NCI-H82 (cell line): ENCODE measurements around the gene ST6GALNAC4.
A peak's percentile ranks its signal among the peaks of the same experiment; 100 is the strongest.
"Not testable (repeated sequence)": the region's sequence is repeated elsewhere in the genome, so short reads cannot be mapped to it uniquely, and the experiment has no call there.

Experiments
- DNase-seq: peaks from one replicate; lab custom pipeline; 2025; lab: John Stamatoyannopoulos, UW

Gene ST6GALNAC4

DNA sequence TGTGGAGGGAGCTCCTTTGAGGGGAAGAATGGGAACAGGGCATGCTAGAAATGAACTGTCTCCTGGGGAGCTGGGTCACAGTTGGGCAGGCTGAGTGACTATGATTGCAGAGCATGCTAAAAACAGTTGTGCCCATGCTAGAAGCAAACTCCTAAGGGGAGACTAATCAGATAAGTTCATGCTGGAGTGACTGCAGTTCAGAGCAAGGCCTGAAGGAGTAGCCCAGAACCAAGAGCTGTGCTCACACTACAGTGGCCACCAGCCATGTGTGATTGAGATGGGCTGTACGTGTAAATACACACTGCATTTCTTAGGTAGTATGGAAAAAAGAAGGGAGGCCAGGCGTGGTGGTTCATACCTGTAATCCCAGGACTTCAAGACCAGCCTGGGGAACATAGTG, 29.0 kb downstream of the ST6GALNAC4 start:
- DNase-seq = peak; percentile 34

DNA sequence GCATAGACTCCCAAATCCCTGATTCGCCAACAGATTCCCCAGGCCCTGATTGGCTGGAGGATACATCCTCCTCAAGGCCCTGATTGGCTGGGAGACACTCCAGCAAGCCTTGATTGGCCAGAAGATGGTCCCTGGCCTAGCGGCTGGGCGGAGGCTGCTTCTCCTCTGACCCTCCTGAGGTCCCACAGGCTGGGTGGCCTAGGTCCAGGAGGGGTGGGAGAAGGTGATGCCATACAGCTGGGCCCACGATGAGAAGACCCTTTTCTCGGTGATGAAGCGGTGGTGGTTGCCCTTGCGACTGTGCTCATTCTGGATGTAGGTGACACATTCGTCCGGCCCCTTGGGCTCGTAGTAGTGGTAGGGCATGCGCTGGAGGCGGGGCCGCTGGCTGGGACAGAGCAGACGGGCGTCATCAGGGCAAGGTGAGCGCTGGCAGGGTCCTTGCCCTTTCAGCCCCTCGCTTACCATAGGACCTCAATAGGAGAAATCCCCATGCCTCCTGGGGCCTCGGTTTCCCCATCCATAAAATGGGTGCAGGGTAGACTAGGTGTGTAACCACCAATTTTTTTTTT, 30.4 kb downstream of the ST6GALNAC4 start:
- DNase-seq = peak; percentile 24

DNA sequence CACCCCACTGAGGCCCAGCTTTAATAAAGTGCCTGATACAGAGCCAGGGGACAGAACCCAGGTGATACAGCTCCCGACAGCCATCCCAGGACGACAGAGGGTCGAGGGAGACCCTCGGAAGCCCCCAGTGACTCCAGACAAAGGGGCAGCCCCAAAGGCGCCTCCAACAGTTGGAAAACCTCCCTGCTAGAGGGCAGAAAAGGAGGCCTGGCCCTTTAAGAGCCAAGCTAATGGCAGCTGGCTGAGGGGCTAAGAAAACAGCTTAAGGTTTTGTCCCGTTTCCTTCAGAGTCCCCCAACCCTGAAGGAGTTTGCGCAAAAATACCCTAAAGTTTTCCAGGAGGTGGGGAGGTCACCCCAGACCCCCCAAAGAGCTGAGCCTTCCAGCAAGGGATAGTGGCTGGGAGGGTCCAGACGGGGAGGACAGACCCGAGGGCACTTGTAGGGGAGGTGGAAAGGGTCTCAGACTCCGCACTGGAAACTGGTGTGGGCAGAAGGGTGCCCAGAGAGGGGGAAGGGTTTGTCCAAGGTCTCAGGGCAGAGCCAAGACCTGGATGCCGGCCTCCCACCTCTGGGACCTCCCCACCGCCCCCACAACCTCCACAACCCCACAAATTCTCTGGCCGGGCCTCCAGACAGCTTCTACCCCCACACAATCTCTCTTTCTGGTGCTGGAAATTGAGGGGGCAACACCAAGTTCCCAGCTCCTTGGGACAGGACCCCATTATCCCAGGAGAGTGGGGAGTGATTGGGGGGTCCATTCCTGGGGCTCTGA, 31.1 kb downstream of the ST6GALNAC4 start:
- peak; percentile 41 for DNase-seq

DNA sequence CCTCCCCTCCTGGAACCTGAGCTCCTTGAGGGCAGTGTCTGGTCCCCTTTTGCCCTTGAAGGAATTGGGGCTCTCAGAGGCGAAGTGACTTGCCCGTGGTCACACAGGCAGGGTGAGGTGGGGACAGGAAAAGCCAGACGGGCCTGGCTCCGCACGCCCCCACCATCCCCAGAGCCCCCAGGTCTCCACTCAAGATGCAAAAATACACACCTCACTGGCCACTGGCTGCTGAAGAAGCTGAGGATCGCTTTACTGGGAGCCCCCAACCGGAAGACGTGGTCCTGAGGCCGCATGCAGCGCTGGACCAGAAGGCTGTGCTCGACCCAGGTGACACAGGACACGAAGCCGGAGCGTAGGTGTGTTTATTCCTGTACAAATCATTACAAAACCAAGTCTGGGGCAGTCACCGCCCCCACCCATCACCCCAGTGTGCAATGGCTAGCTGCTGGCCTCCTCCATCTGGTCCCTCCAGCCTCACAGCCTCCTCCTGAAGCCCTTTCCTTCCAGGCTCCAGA, 31.8 kb downstream of the ST6GALNAC4 start:
- no peak for DNase-seq

- DNase-seq = no peak
Observed at GRCh38 chr9:127884427-127884911, 32.4 kb downstream of the ST6GALNAC4 start.

DNA sequence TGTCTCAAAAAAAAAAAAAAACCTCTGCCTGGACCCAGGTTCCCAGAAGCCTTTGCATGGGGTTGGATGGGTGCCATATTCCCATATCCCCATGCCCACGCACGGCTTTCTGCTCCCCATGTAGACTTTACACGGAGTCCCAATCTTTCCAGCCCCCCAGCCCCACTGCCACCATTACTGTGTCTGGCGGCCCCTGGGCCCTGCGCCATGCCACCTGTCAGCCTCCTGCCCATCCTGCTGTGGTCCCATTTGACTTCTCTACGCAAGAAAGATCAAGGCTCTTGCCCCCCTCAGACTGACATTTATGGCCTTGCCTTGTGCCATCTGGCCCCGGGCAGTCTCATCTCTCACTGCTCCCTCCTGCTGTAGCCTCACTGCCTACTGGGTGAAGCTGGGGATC, 32.9 kb downstream of the ST6GALNAC4 start:
- DNase-seq = no peak

DNA sequence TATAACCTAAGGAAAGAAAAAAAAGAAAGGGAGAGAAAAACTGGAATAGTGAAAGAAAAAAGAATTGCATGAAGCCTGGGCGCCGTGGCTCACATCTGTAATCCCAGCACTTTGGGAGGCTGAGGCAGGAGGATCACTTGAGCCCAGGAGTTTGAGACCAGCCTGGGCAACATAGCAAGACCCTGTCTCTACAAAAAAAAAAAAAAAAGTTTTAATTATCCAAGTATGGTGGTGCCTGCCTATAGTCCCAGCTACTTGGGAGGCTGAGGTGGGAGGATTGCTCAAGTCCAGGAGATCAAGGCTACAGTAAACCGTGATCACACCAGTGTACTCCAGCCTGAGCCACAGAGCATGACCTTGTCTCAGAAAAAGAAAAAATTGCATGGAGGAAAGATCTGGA, 35.1 kb downstream of the ST6GALNAC4 start:
- DNase-seq = not testable (repeated sequence)

DNA sequence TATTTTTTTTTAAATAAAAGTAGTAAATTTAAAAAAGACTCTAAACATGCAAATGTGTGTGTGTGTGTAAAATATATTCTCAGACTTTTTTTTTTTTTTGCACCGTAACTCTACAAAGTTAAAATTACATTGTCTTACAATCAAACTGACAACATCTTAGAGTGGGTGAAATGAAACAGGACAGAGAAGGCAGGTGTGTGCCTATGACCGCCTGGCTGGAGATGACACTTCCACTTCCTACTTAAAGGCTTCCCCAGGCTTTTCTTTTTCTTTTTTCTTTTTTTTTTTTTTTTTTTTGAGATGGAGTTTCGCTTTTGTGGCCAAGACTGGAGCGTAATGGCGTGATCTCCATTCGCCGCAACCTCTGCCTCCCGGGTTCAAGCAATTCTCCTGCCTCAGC, 36.7 kb downstream of the ST6GALNAC4 start:
- no peak for DNase-seq

DNA sequence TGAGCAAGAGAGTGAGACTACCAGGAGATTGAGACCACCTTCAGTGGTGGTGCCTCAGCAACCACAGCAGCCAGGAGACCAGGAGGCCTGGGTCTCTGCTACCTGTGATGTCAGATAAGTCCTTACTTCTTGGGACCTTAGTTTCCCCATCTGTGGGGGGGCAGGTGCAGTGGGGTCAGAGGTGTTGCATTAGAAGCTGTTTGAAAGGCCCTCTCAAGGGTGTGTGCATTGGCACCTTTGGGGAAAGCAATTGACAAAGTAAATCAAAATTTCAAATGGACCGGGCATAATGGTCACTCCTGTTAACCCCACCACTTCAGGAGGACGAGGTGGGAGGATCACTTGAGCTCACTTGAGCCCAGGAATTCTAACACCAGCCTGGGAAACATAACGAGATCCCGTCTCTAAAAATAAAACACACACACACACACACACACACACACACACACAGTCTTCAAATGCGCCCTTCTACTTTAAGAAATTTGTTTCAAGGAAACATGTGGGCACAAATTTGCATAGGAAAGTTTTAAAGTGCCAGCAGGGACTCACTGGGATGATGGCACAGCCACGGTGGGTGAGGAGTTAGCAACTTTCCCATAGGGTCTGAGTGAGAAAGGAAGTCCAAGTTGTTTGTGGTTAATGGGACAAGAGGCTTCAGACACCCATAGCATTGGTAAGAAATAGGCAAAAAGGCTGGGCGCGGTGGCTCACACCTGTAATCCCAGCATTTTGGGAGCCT, 38.0 kb downstream of the ST6GALNAC4 start:
- no peak for DNase-seq

GRCh38 chr9:127878001-127878651, 38.7 kb downstream of the ST6GALNAC4 start:
- DNase-seq = peak; percentile 70

- DNase-seq = peak; percentile 79
Observed at GRCh38 chr9:127877566-127877998, 39.3 kb downstream of the ST6GALNAC4 start, which contains the start of gene AK1. AK1 (minus strand) TSS chr9:127877675; CDS start chr9:127874617, 3,058 bp downstream.

DNA sequence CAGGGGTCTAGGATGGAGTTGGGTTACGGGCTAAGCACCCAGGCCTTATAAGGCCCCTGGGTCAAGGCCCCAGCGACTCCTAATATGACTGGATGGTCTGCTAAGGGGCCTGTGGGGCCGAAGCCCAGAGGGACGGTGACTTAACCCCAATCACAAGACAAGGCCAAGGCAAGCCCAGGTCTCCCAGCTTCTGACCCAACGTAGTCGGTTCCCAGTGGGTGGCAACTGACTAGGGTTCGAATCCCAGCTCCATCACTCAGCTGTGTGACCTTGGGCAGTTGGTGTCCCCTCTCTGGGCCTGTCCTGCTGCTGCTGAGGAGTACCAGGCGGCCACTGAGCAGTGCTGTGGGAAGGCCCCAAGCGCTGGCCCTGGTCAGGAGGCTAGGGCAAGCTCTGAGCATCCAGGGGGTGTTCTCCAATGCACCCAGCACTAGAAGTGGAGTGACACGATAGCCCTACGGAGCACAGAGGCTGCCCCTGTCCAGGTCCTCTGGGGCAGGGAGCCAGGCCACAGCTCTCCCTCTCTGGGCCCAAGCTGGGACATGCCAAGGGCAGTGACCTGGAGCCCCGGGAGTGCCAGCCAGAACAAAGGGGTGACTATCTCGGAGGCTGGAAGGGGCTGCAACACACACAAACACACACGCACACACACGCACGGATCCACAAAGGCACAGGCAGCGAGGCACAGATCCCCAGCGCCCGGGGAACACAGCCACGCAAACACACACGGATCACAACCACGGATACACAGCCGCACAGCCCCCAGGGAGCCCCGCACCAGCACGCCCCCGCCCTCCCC, 39.9 kb downstream of the ST6GALNAC4 start:
- peak; percentile 18 for DNase-seq

DNA sequence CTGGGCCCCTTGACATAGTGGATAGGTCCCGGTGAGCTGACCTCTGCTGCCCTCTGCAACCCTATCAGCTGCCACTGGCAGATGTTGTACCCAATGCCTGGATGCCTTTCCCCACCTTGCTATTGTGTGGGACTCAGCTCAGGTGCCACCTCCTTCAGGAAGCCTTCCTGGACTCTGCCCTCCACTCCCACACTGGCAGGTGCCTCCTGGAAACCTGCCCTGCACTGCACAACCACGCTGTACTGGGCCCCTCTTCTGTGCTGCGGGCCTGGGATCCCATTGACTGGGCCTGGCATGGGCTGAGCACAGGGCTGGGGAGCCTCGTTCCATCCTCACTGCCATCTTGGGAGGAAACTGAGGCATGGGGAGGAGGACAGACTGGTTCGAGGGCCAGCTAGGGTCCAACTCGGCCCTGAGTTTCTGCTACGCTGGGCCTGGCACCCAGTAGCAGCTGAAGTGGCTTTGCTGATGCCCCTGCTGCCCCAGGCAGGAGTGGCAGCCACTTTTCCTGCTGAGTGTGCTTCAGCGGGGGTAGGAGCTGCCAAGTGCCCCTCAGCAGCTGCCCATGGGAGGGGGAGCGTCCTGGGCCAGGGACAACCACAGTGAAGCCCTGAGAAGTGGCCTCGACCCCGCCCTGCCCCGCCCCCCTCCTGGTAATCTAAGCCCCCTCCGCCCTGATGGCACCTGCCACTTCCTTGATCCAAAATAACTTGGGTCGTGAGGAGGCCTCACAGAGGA, 40.6 kb downstream of the ST6GALNAC4 start:
- no peak for DNase-seq

DNA sequence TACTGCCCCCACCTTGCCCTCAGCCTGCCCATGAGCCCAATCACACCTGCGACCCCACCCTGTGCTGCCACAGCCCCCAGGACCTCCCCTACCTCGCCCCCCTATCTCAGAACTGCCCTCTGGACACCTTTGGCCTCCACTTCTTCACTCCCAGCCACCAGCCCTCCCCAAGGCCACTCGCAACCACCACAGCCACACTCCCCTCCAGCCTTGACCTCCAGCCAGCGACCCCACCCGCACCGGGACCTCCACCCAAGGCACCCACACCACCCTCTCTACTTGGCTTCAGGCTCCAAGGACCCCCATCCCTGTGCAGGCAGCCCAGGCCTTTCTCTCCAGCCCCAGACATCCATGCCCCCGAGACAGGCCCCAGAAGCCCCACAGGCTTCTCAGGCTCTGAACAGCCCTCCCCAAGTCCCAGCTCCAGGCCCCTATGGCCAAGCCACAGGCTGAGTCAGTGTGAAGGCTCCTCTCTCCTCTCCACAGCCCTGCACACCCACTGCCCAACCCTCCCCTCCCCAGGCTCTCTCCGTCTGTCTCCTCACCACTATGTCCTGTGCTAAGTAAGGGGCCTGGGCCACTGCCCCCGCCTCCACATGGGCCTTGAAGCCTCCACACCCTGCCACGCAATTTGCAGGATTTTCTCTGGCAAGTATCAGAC, 41.4 kb downstream of the ST6GALNAC4 start:
- DNase-seq = no peak

DNA sequence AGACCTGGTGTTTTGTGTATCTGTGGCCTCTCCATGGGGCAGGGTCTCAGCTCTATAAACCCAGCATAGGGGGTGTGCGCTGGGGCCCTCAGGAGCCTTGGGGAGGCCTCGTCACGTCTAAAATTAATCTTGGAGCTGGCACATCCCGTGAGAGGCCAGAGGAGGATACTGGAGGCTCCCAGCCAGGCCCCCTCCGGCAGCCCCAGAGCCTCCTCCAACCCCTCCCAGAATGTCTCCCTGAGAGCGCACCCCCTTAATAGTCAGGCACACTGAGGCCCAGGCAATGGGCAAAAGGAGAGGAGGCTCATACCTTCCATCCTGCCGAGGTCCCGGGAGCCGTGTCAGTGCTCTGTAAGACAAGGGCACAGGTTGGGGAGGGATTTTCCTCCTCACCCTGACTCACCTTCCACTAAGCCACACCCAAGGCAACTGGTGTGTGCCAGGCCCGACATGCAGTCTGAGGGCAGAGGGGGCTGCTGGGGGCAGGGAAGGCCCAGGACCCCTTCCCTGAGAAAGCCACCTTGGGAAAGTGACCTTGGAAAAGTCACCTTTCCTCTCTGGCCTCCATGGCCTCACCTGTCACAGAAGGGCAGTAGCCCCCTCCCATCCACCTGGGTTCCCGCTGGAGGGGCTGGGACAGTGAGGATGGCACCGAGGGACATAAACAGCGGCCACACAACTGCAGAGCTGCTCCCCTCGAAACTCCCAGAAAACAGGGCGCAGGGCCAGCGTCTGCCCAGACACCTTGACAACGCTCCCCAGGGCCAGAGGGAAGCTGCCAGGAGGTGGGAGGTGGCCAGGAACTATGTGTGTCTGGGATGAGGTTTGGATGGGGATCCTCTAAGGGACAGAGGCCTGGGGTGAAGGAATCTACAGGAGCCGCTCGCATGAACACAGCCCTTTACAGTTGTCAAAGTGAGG, 42.3 kb downstream of the ST6GALNAC4 start:
- DNase-seq = no peak

DNA sequence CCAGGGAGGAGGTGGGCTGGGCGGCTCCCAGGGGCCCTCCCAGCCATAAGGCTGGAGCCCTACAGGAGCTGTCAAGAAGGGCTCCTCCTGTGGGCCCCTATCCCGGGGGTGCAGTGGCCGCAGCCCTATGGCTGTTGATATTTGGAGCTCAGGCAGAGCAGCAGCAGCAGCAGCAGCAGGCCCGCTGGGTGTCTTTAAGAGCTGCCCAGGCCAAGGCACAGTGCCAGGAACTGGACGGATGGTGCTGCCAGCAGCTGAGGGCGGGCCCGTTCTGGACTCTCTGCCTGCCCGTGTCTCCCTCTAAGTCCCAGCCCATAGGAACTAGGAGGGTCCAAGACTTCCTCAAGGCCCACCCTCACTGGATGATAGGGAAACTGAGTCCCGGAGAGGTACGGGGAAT, 43.0 kb downstream of the ST6GALNAC4 start:
- no peak for DNase-seq

DNA sequence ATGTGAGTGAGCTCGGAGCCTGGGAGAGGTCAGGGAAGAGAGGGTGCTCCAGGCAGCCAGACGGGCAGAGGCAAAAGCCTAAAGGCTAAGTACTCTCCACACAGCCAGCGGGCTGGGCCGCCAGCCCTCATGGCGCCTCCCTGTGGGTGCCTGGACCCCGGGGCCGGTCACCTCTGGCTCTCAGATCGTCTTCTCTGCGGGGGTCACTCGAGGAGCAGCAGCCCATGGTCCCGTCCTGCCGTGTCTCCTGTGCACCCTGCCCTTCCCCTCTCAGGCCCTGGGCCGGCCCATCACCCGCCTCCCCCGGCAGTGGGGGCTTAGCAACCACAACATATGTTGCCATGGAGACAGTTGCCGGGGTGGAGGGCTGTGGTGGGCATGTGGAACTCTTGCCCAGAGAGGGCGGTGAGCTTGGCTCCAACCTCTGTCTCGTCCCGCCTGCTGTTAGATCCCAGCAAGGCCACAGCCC, 43.6 kb downstream of the ST6GALNAC4 start:
- peak; percentile 32 for DNase-seq

DNA sequence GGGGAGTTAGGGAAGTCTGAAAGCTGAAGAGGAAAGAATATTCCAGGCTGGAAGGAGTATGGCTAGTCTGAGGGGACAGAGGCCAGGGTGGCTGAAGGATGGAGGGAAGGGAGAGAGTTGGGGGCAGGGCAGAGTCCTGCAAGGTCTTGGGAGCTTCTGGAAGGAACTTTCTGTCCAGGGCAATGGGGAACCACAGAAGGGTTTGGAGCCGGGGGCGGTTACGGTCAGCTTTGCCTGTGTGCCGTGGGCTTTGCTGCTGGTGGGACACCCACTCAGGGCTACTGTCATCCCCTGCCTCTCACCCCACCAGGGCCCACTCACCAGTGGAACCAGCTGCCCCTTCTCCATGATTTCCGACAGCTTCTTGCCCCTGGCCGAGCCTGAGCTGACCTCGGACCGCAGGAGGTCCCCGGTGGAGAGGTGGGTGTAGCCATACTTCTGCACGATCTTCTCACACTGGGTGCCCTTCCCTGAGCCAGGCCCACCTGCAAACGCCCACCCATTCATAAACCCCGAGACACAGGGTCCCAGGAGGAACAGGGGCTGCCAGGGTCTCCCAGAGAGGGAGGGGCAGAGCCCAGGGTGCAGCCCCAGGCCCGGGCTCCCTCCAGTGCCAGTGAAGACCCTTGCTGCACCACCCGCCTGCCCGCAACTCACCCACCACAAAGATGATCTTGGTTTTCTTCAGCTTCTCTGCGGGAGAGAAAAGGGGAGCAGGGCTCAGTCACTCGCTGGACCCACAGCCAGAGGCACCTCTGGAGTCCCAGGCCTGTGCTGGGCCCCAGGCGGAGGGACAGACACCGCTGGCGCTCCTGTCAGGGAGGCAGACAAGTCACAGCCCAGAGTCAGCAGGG, 44.2 kb downstream of the ST6GALNAC4 start:
- no peak for DNase-seq
